Measurements from ENCODE around the gene PLTP.

The PLTP gene

GRCh38 chr20:45867819-45868176, 44.2 kb downstream of the PLTP start:
- H3K27ac ChIP-seq: no peak overlapping the region
- TF ChIP-seq, protein P1, sequence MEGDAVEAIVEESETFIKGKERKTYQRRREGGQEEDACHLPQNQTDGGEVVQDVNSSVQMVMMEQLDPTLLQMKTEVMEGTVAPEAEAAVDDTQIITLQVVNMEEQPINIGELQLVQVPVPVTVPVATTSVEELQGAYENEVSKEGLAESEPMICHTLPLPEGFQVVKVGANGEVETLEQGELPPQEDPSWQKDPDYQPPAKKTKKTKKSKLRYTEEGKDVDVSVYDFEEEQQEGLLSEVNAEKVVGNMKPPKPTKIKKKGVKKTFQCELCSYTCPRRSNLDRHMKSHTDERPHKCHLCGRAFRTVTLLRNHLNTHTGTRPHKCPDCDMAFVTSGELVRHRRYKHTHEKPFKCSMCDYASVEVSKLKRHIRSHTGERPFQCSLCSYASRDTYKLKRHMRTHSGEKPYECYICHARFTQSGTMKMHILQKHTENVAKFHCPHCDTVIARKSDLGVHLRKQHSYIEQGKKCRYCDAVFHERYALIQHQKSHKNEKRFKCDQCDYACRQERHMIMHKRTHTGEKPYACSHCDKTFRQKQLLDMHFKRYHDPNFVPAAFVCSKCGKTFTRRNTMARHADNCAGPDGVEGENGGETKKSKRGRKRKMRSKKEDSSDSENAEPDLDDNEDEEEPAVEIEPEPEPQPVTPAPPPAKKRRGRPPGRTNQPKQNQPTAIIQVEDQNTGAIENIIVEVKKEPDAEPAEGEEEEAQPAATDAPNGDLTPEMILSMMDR (conservative IDR thresholded peaks at IDR 0.05): no peak
- TF ChIP-seq ZFX (IDR thresholded peaks at IDR 0.05): no peak

- H3K27ac ChIP-seq: no peak overlapping the region
- TF ChIP-seq, protein P1 (conservative IDR thresholded peaks at IDR 0.05): no peak
- no peak for TF ChIP-seq ZFX (IDR thresholded peaks at IDR 0.05)
These were observed 44.7 kb downstream of the PLTP start for GRCh38 chr20:45867136-45867818.

- no peak overlapping the region for H3K27ac ChIP-seq
- TF ChIP-seq, protein P1 (conservative IDR thresholded peaks at IDR 0.05): no peak
- no peak for TF ChIP-seq ZFX (IDR thresholded peaks at IDR 0.05)
These were observed 45.5 kb downstream of the PLTP start for GRCh38 chr20:45866454-45866853.

- H3K27ac ChIP-seq: no peak overlapping the region
- TF ChIP-seq ZFX (IDR thresholded peaks at IDR 0.05): no peak
- TF ChIP-seq, protein P1 (conservative IDR thresholded peaks at IDR 0.05): no peak
These were observed 48.1 kb downstream of the PLTP start for GRCh38 chr20:45863543-45864470.

GRCh38 chr20:45861221-45862075, 50.5 kb downstream of the PLTP start:
- no peak for TF ChIP-seq ZFX (IDR thresholded peaks at IDR 0.05)
- TF ChIP-seq, protein P1 (conservative IDR thresholded peaks at IDR 0.05): no peak
- no peak overlapping the region for H3K27ac ChIP-seq

DNA sequence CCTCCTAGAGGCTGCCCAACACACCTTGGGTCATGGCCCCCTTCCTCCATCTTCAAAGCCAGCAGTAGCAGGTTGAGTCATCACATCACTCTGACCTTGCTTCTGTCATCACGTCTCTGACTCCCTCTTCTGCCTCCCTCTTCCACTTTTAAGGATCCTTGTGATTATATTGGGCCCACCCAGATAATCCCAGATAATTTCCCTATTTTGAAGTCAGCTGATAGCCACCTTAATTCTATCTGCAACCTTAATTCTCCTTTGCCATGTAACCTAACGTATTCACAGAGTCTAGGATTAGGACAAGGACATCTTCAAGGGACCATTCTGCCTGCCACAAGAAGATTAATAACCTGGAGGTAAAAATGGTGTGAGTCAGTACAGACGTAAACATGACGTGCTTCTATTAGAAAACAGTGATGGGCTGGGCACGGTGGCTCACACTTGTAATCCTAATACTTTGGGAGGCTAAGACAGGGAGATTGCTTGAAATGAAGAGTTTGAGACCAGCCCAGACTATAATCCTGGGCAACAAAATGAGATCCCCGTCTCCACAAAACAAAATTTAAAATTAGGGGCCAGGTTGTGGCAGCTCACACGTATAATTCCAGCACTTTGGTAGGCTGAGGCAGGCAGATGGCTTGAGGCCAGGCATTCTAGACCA, 51.3 kb downstream of the PLTP start:
- no peak for TF ChIP-seq ZFX (IDR thresholded peaks at IDR 0.05)
- TF ChIP-seq, protein P1 (conservative IDR thresholded peaks at IDR 0.05): no peak
- H3K27ac ChIP-seq: no peak overlapping the region

Measured in C4-2B (cell line).